ENCODE results near the gene PPP2R3B. TPM values are rescaled to one million over a fixed set of nuclear protein-coding genes. Genes with fewer than 3 reads are reported as not detected.

PPP2R3B gene
- total RNA-seq, 2 experiments from 2014 or later = 12.1 to 14.0 TPM

- no peak overlapping the region for H3K27ac ChIP-seq (ENCODE audit: low read depth in 1 of 2, low read length in 2 of 2)
- no peak overlapping the region for H3K4me3 ChIP-seq (ENCODE audit: low read length)
- Mint-ChIP-seq H3K27me3 (no peaks in the 10 kb centered on the region), H3K36me3 (ENCODE audit: low read depth) (peaks cover 24% of the 10 kb centered on the region), H3K4me3 (no peak overlapping the region), H3K9me3 (no peaks in the 10 kb centered on the region), H3K27ac (no peak overlapping the region), H3K4me1 (ENCODE audit: low read depth) (no peaks in the 10 kb centered on the region)
- ATAC-seq (ENCODE audit: poor library complexity) = no peak
- H3K9me3 ChIP-seq (ENCODE audit: control insufficient read depth in 1 of 2, insufficient read depth in 1 of 2, low read length in 2 of 2) = peaks cover 0 to 12% of the 10 kb centered on the region in 2 experiments
- no peaks in the 10 kb centered on the region for H3K27me3 ChIP-seq (ENCODE audit: control insufficient read depth in 1 of 2, insufficient read depth in 2 of 2, low read length in 2 of 2)
- peaks cover 9% of the 10 kb centered on the region for H3K36me3 ChIP-seq (ENCODE audit: insufficient read depth, low read length)
- intact Hi-C loops (cut with DNase I, micrococcal nuclease) = no loop called here
- ChIA-PET POLR2A (no interaction called here), CTCF (no interaction called here)
- no peaks in the 10 kb centered on the region for H3K4me1 ChIP-seq (ENCODE audit: insufficient read depth, low read length)
- TF ChIP-seq CTCF (IDR thresholded peaks at IDR 0.05) = no peak
- no peak for DNase-seq
These were observed 36.0 kb downstream of the PPP2R3B start for GRCh38 chrX:350534-351323.

GRCh38 chrX:350148-350533, 36.6 kb downstream of the PPP2R3B start:
- H3K27me3 ChIP-seq (ENCODE audit: control insufficient read depth in 1 of 2, insufficient read depth in 2 of 2, low read length in 2 of 2) = no peaks in the 10 kb centered on the region
- Mint-ChIP-seq H3K27me3 (no peaks in the 10 kb centered on the region), H3K9me3 (no peaks in the 10 kb centered on the region), H3K36me3 (ENCODE audit: low read depth) (peaks cover 22% of the 10 kb centered on the region), H3K4me1 (ENCODE audit: low read depth) (no peaks in the 10 kb centered on the region), H3K27ac (no peak overlapping the region), H3K4me3 (no peak overlapping the region)
- ATAC-seq (ENCODE audit: poor library complexity) (no peak), DNase-seq (no peak)
- H3K4me3 ChIP-seq (ENCODE audit: low read length) = no peak overlapping the region
- no peak for TF ChIP-seq CTCF (IDR thresholded peaks at IDR 0.05)
- peaks cover 0 to 14% of the 10 kb centered on the region in 2 experiments for H3K9me3 ChIP-seq (ENCODE audit: control insufficient read depth in 1 of 2, insufficient read depth in 1 of 2, low read length in 2 of 2)
- H3K36me3 ChIP-seq (ENCODE audit: insufficient read depth, low read length) = peaks cover 10% of the 10 kb centered on the region
- intact Hi-C loops (cut with DNase I, micrococcal nuclease) = no loop called here
- ChIA-PET CTCF (no interaction called here), POLR2A (no interaction called here)
- no peaks in the 10 kb centered on the region for H3K4me1 ChIP-seq (ENCODE audit: insufficient read depth, low read length)
- H3K27ac ChIP-seq (ENCODE audit: low read depth in 1 of 2, low read length in 2 of 2) = no peak overlapping the region

GRCh38 chrX:349702-350101, 37.0 kb downstream of the PPP2R3B start:
- DNase-seq = no peak
- no peaks in the 10 kb centered on the region for H3K4me1 ChIP-seq (ENCODE audit: insufficient read depth, low read length)
- no peak for TF ChIP-seq CTCF (IDR thresholded peaks at IDR 0.05)
- Mint-ChIP-seq H3K36me3 (ENCODE audit: low read depth) (peaks cover 20% of the 10 kb centered on the region), H3K4me1 (ENCODE audit: low read depth) (no peaks in the 10 kb centered on the region), H3K4me3 (no peak overlapping the region), H3K27me3 (no peaks in the 10 kb centered on the region), H3K27ac (no peak overlapping the region), H3K9me3 (no peaks in the 10 kb centered on the region)
- peaks cover 0 to 19% of the 10 kb centered on the region in 2 experiments for H3K9me3 ChIP-seq (ENCODE audit: control insufficient read depth in 1 of 2, insufficient read depth in 1 of 2, low read length in 2 of 2)
- CTCF ChIA-PET = no interaction called here
- intact Hi-C loops (cut with DNase I, micrococcal nuclease) = no loop called here
- no peak overlapping the region for H3K4me3 ChIP-seq (ENCODE audit: low read length)
- POLR2A ChIA-PET = no interaction called here
- H3K36me3 ChIP-seq (ENCODE audit: insufficient read depth, low read length) = peaks cover 12% of the 10 kb centered on the region
- no peak for ATAC-seq (ENCODE audit: poor library complexity)
- no peak overlapping the region for H3K27ac ChIP-seq (ENCODE audit: low read depth in 1 of 2, low read length in 2 of 2)
- no peaks in the 10 kb centered on the region for H3K27me3 ChIP-seq (ENCODE audit: control insufficient read depth in 1 of 2, insufficient read depth in 2 of 2, low read length in 2 of 2)
